ENCODE measurements around the gene SH3BGRL.
"Not testable (repeated sequence)": the region's sequence is repeated elsewhere in the genome, so short reads cannot be mapped to it uniquely, and the experiment has no call there.

SH3BGRL gene

GRCh38 chrX:81294101-81294500 is 92.2 kb downstream of the SH3BGRL start:
- no peak overlapping the region for H3K4me3 Mint-ChIP-seq
- no peaks in the 10 kb centered on the region for H3K27me3 Mint-ChIP-seq
- H3K9me3 Mint-ChIP-seq (ENCODE audit: low read depth) = peaks cover 5% of the 10 kb centered on the region
- peaks cover 30% of the 10 kb centered on the region for H3K36me3 Mint-ChIP-seq
- H3K4me1 Mint-ChIP-seq (ENCODE audit: low read depth) = no peaks in the 10 kb centered on the region
- no peak overlapping the region for H3K27ac Mint-ChIP-seq

GRCh38 chrX:81301877-81302276 is 100.0 kb downstream of the SH3BGRL start:
- Mint-ChIP-seq H3K27me3 (no peaks in the 10 kb centered on the region), H3K4me1 (ENCODE audit: low read depth) (peaks cover 3% of the 10 kb centered on the region), H3K9me3 (ENCODE audit: low read depth) (no peaks in the 10 kb centered on the region), H3K36me3 (peaks cover 10% of the 10 kb centered on the region), H3K27ac (no peak overlapping the region), H3K4me3 (no peak overlapping the region)

GRCh38 chrX:81304563-81304962 is 102.7 kb downstream of the SH3BGRL start:
- no peaks in the 10 kb centered on the region for H3K27me3 Mint-ChIP-seq
- no peaks in the 10 kb centered on the region for H3K9me3 Mint-ChIP-seq (ENCODE audit: low read depth)
- H3K36me3 Mint-ChIP-seq = peaks cover 9% of the 10 kb centered on the region
- no peak overlapping the region for H3K4me3 Mint-ChIP-seq
- H3K27ac Mint-ChIP-seq = no peak overlapping the region
- H3K4me1 Mint-ChIP-seq (ENCODE audit: low read depth) = peaks cover 3% of the 10 kb centered on the region

GRCh38 chrX:81305240-81305639 is 103.3 kb downstream of the SH3BGRL start:
- H3K27ac Mint-ChIP-seq = no peak overlapping the region
- H3K9me3 Mint-ChIP-seq (ENCODE audit: low read depth) = no peaks in the 10 kb centered on the region
- H3K27me3 Mint-ChIP-seq = no peaks in the 10 kb centered on the region

GRCh38 chrX:81308086-81308829 is 106.4 kb downstream of the SH3BGRL start:
- Mint-ChIP-seq H3K9me3 (ENCODE audit: low read depth) (no peaks in the 10 kb centered on the region), H3K27me3 (no peaks in the 10 kb centered on the region), H3K4me3 (no peak overlapping the region), H3K4me1 (ENCODE audit: low read depth) (peaks cover 7% of the 10 kb centered on the region), H3K36me3 (peaks cover 11% of the 10 kb centered on the region), H3K27ac (no peak overlapping the region)

More at GRCh38 chrX:81305240-81305639, 103.3 kb downstream of the SH3BGRL start:
- Mint-ChIP-seq H3K4me1 (ENCODE audit: low read depth) (peaks cover 3% of the 10 kb centered on the region), H3K4me3 (no peak overlapping the region), H3K36me3 (peaks cover 10% of the 10 kb centered on the region)

- no peak overlapping the region for H3K4me3 Mint-ChIP-seq
These were observed 114.3 kb downstream of the SH3BGRL start for GRCh38 chrX:81316163-81316562.

GRCh38 chrX:81331653-81332052 is 129.8 kb downstream of the SH3BGRL start:
- H3K36me3 Mint-ChIP-seq = peaks cover 23% of the 10 kb centered on the region
- H3K27ac Mint-ChIP-seq, H3K27me3 Mint-ChIP-seq: not testable (repeated sequence)

More at GRCh38 chrX:81316163-81316562, 114.3 kb downstream of the SH3BGRL start:
- Mint-ChIP-seq H3K27me3 (no peaks in the 10 kb centered on the region), H3K9me3 (ENCODE audit: low read depth) (no peaks in the 10 kb centered on the region), H3K27ac (no peak overlapping the region), H3K36me3 (peaks cover 12% of the 10 kb centered on the region), H3K4me1 (ENCODE audit: low read depth) (peaks cover 5% of the 10 kb centered on the region)

GRCh38 chrX:81336455-81337152 is 134.7 kb downstream of the SH3BGRL start:
- Mint-ChIP-seq H3K27ac (no peak overlapping the region), H3K36me3 (peaks cover 25% of the 10 kb centered on the region), H3K4me1 (ENCODE audit: low read depth) (peaks cover 1% of the 10 kb centered on the region), H3K27me3 (no peaks in the 10 kb centered on the region), H3K4me3 (no peak overlapping the region), H3K9me3 (ENCODE audit: low read depth) (peaks cover 10% of the 10 kb centered on the region)

More at GRCh38 chrX:81331653-81332052, 129.8 kb downstream of the SH3BGRL start:
- H3K4me1 Mint-ChIP-seq (ENCODE audit: low read depth); H3K4me3 Mint-ChIP-seq; H3K9me3 Mint-ChIP-seq (ENCODE audit: low read depth): not testable (repeated sequence)

- Mint-ChIP-seq H3K36me3 (peaks cover 25% of the 10 kb centered on the region), H3K4me3 (no peak overlapping the region), H3K27me3 (no peaks in the 10 kb centered on the region), H3K9me3 (ENCODE audit: low read depth) (peaks cover 10% of the 10 kb centered on the region), H3K27ac (no peak overlapping the region), H3K4me1 (ENCODE audit: low read depth) (peaks cover 1% of the 10 kb centered on the region)
These were observed 135.9 kb downstream of the SH3BGRL start for GRCh38 chrX:81337805-81338204.

GRCh38 chrX:81338924-81339323 is 137.0 kb downstream of the SH3BGRL start:
- peaks cover 1% of the 10 kb centered on the region for H3K4me1 Mint-ChIP-seq (ENCODE audit: low read depth)
- H3K27me3 Mint-ChIP-seq = no peaks in the 10 kb centered on the region
- no peak overlapping the region for H3K27ac Mint-ChIP-seq
- no peak overlapping the region for H3K4me3 Mint-ChIP-seq
- H3K9me3 Mint-ChIP-seq (ENCODE audit: low read depth) = peaks cover 10% of the 10 kb centered on the region
- H3K36me3 Mint-ChIP-seq = peaks cover 21% of the 10 kb centered on the region

GRCh38 chrX:81345296-81345695 is 143.4 kb downstream of the SH3BGRL start:
- not testable (repeated sequence) for H3K27me3 Mint-ChIP-seq; H3K4me1 Mint-ChIP-seq (ENCODE audit: low read depth); H3K4me3 Mint-ChIP-seq; H3K36me3 Mint-ChIP-seq; H3K27ac Mint-ChIP-seq; H3K9me3 Mint-ChIP-seq (ENCODE audit: low read depth)
